Cardiac septum (tissue), 1 donor: ENCODE results near the gene EGR4. TPM values are rescaled to one million over a fixed set of nuclear protein-coding genes. Genes with fewer than 3 reads are reported as not detected.

Experiments
- DNase-seq: peaks from one replicate; pipeline ENCODE4 v3.0.0-alpha.2; 2020; ENCODE audit warnings: low spot score
- intact Hi-C: fragments of 100-400 bp; cut with DNase I; formaldehyde crosslinking; loops from one replicate; pipeline ENCODE4 v1.14.0; 2022
- long read RNA-seq: library from polyadenylated mRNA; unstranded; transcript quantifications from one replicate; pipeline ENCODE4 v2.0.0, GENCODE V29; 2021
- total RNA-seq: library from RNA; stranded (reverse); fragmentation: NEBNext Ultra II Directional; extraction: Animal tissue kit (Norgen Biotek cat#: 25700); gene quantifications from one replicate; pipeline ENCODE4 v1.2.1, GENCODE V29; 2021
- donor health status: DM: no; HTN: no; CAD: no.

The EGR4 gene
- not detected for total RNA-seq
- long read RNA-seq: 0 reads

DNA sequence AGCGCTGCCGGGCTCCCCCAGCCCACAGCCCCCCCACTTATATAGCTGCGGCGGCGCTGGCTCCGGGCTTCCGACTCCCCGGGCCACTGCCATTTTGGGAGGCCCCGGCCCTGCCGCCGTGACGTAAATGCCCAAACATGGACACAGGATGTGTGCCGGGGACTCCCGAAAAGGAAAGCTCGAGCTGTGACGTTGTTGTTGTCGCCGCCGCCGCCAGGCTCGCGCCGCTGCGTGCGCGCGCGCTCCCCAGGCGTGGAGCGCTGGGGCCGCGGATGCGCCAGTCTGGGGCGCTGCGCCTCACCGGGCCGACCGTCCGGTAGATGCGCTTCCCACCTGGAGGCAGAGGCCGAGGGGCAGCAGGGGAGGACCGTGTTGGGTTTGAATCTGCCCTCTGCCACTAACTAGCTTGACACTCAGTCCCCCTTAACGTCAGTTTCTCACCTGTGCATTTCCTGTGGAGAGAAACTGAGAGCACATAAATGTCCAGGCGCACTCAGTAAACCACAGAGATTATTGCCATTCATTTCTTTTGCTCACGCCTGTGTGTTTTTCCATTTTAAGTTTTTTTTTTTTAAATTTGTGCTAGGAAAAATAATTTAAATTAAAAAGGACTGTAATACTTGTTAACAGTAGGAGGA lies at the start of gene EGR4:
TSS of gene EGR4 (minus strand) at position 15 of the 638 bp plus-strand sequence. CDS start 231 bp downstream, outside the sequence.
- DNase-seq: no peak
- intact Hi-C loops: no loop called here

DNA sequence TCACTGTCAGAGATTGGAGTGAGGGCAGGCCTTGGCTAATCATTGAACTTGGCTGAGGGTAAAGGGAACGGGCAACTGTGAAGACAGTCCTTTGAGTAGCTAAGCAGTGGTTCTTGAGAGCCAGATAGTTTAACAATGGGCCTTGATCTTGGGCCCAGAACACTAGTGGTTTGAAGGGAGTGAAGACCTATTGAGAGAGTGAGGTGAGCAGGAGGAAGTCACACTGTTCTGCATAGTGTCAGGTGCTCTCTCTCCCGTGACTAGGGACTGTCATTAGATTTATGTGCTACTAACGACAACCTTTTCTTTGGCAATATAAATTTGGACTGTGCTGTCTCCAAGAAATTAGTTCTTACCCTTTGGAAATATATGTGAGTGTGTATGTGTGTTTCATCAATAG lies 47.7 kb upstream of the EGR4 start:
- DNase-seq: no peak
- intact Hi-C loops: no loop called here

GRCh38 chr2:73339201-73339600 lies 45.9 kb upstream of the EGR4 start:
- intact Hi-C loops: no loop called here
- no peak for DNase-seq

DNA sequence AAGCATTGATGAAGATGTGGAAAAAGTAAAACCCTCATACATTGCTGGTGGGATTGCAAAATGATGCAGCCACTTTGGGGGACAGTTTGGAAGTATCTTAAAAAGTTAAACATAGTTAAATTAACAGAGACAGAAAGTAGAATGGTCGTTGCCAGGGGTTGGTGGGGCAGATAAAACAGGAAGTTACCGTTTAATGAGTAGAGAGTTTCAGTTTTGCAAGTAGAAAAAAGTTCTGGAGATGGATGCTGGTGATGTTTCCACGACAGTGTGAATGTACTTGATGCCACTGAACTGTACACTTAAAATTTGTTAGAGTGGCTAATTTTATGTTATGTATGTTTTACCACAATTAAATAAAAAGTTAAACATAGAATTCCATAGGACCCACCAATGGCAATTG lies 44.5 kb upstream of the EGR4 start:
- no peak for DNase-seq
- intact Hi-C loops: no loop called here

- intact Hi-C loops: no loop called here
- no peak for DNase-seq
Observed at GRCh38 chr2:73334620-73335019, 41.3 kb upstream of the EGR4 start.

GRCh38 chr2:73334045-73334444 lies 40.7 kb upstream of the EGR4 start:
- intact Hi-C loops: no loop called here

DNA sequence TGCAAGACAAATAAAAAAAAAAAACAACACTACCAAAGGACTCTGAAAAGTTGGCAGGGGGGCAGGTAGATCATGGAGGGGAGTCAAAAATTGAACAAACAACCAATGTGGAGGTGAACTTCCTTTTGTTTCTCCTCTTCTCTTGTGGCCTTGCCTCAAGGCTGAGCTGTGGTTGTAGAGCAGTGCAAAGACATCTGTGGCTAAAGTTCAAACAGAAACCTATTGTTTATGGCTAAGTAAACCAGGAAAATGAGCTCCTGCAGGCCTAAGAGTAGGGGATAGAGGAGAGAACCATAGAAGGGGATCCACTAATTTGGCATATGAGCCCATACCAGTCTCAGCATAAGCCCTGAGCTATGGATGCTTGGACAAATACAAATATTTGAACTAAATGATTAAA lies 40.2 kb upstream of the EGR4 start:
- intact Hi-C loops: no loop called here
- DNase-seq: no peak

More at GRCh38 chr2:73334045-73334444, 40.7 kb upstream of the EGR4 start:
- DNase-seq: no peak

GRCh38 chr2:73324126-73324725 lies 30.9 kb upstream of the EGR4 start:
- no peak for DNase-seq
- intact Hi-C loops: no loop called here

GRCh38 chr2:73323551-73323950 lies 30.2 kb upstream of the EGR4 start:
- intact Hi-C loops: no loop called here
- DNase-seq: no peak

GRCh38 chr2:73314441-73314840 lies 21.1 kb upstream of the EGR4 start:
- DNase-seq: no peak
- intact Hi-C loops: no loop called here

DNA sequence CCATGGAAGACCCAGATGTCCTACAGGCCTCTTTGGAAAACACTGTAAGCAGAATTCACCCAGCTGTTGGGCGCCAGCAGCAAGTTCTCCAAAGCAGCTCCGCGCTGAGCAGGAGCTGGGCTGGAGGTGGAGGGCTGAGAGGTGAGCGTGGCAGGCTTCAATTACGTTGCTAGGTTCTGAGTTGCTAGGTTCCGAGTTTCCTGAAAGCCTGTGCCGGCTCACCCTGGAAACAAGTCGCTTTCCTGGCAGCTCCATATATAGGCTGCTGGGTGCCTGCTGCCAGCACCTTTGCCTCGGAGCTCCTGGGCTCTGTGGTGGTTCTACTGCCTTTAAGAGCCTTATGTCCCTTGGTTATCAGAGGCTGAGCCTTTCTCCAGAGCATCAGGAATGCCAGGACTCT lies 14.4 kb upstream of the EGR4 start:
- DNase-seq: no peak
- intact Hi-C loops: no loop called here

GRCh38 chr2:73301636-73302035 lies 8.3 kb upstream of the EGR4 start:
- intact Hi-C loops: no loop called here
- DNase-seq: no peak

- intact Hi-C loops: no loop called here
Observed at GRCh38 chr2:73300926-73301325, 7.6 kb upstream of the EGR4 start.

DNA sequence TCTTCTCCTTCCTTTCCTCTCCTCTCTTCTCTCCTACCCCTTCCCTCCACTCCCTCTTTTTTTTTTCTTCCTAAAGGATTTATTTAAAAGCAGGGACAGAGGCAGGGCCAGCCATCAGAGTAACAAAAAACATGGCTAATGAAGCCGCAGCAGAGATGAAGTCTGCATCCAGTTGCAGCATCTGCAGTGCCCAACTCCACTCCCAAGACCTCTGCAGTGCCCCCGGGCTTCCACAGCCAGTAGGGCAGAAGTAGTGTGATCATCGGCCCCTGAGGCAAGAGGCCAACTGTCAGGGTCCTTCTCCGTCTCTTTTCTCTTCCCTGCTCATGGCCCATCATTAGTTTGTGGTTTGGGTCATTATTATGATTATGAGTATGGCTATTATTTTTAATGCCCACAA lies 4.2 kb upstream of the EGR4 start:
- intact Hi-C loops: no loop called here
- DNase-seq: no peak

More at GRCh38 chr2:73300926-73301325, 7.6 kb upstream of the EGR4 start:
- no peak for DNase-seq

GRCh38 chr2:73297151-73297559 lies 3.8 kb upstream of the EGR4 start:
- no peak for DNase-seq
- intact Hi-C loops: no loop called here

- no peak for DNase-seq
- intact Hi-C loops: no loop called here
Observed at GRCh38 chr2:73295751-73296400, 2.5 kb upstream of the EGR4 start.

- intact Hi-C loops: no loop called here
- DNase-seq: no peak
Observed at GRCh38 chr2:73294239-73294638, 891 bp upstream of the EGR4 start.

- intact Hi-C loops: no loop called here
- no peak for DNase-seq
Observed at GRCh38 chr2:73292906-73293533, 328 bp downstream of the EGR4 start.

DNA sequence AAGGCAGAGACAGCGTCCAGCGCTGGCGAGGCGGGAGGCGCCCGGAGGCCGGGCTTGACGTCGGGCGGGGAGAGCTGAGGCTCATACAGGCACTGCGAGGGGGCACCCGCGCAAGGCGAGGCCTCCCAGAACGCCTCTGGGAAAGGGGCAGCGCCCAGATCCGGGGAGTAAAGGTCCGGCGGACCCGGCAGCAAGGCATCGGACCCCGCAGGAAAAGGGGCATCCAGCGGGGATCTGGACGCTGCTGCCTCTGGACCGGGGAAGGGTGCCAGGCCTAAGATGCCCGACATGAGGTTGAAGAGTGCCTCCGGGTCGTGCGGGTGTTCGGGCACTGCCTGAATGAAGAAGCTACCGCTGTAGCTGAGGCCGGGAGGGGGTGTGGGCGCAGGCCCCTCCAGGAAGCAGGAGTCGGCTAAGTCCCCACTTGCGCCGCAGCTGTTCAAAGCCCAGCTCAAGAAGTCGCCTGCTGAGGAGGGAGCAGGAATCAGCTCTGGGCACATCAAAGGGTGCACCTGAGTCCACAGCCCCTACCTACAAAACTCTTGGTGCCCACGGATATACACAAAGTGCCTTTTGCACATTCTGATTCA lies 937 bp downstream of the EGR4 start:
- DNase-seq: no peak
- intact Hi-C loops: no loop called here
